BJ (cell line): ENCODE data around the gene PMVK. TPM values are rescaled to one million over a fixed set of nuclear protein-coding genes. Genes with fewer than 3 reads are reported as not detected.

Experiments used
- CTCF ChIA-PET: fragments of 350-600 bp; formaldehyde crosslinking; extraction: SDS; loops from one replicate; lab custom pipeline; 2021; ENCODE audit warnings: antibody characterized with exemption, inconsistent platforms; lab: Yijun Ruan, JAX
- POLR2A ChIA-PET: fragments of 300-600 bp; sonication (Branson Sonifier 250); formaldehyde crosslinking; extraction: SDS; loops from one replicate; lab custom pipeline; 2021; ENCODE audit warnings: antibody characterized with exemption; lab: Charles Lee
- DNase-seq: peaks from one replicate; pipeline ENCODE4 v3.0.0-alpha.2; 2011; ENCODE audit warnings: low read depth
- H3K27me3 ChIP-seq: 2 replicates; pipeline ENCODE4 v1.6.0; 2011; ENCODE audit warnings: low read length; ENCODE audit not compliant: control insufficient read depth, insufficient read depth
- H3K36me3 ChIP-seq: 2 replicates; pipeline ENCODE4 v1.5.1; 2011; ENCODE audit warnings: low read length; ENCODE audit not compliant: control insufficient read depth, insufficient read depth
- H3K4me3 ChIP-seq: 2 replicates; pipeline ENCODE4 v1.5.1; 2011; ENCODE audit warnings: low read depth, mild to moderate bottlenecking, control low read depth, low read length
- polyA plus RNA-seq: library from polyadenylated mRNA; depleted of rRNA; stranded (reverse); fragments of >200 nt; gene quantifications from 2 replicates; pipeline ENCODE4 v1.2.3, GENCODE V29; 2011
- TF ChIP-seq, protein P1 (sequence below): IDR thresholded peaks from 2 replicates; pipeline ENCODE4 v1.5.1; 2011; ENCODE audit warnings: low read depth, mild to moderate bottlenecking, control low read depth, inconsistent platforms, low read length, moderate library complexity; ENCODE audit not compliant: insufficient read depth

The PMVK gene
- polyA plus RNA-seq, 1 experiment: 38.4 TPM

DNA sequence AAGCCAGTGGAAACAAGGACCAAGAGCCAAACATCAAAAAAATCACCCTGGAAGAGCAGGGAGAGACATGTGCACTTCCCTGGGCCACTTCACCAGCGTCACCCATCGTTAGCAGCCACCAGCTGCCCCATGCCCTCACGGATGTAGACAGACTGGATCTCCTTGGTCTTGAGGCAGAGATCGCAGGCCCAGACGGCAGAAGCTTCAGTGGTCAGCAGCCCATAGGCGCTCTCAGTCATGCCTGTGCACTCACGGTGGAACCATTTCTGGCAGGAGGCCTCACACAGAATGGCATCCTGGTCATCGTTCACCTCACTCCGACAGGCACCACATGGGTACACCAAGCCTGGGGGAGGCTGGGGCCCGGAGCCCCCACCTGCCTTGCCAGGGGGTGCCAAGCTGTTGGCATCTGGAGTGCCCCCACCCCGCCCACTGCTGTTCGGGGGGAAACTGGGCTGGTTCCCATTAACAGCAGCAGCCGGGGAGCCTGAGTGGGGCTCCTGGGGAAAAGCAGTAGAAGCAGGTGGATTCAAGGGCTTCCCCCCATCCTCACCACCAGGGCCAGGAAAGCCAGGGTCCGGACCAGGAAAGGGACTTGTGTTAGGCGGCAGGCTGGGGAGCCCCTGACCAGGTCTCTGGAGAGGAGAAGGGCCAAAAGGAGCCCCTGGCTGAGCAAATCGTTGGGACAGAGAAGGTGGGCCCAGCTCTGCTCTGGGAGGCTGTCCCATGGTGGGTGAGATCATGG, 22.3 kb upstream of the PMVK start:
- TF ChIP-seq, protein P1, sequence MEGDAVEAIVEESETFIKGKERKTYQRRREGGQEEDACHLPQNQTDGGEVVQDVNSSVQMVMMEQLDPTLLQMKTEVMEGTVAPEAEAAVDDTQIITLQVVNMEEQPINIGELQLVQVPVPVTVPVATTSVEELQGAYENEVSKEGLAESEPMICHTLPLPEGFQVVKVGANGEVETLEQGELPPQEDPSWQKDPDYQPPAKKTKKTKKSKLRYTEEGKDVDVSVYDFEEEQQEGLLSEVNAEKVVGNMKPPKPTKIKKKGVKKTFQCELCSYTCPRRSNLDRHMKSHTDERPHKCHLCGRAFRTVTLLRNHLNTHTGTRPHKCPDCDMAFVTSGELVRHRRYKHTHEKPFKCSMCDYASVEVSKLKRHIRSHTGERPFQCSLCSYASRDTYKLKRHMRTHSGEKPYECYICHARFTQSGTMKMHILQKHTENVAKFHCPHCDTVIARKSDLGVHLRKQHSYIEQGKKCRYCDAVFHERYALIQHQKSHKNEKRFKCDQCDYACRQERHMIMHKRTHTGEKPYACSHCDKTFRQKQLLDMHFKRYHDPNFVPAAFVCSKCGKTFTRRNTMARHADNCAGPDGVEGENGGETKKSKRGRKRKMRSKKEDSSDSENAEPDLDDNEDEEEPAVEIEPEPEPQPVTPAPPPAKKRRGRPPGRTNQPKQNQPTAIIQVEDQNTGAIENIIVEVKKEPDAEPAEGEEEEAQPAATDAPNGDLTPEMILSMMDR: no peak
- Histone ChIP-seq H3K36me3 (peaks cover 10% of the 10 kb centered on the region), H3K27me3 (no peaks in the 10 kb centered on the region), H3K4me3 (no peak overlapping the region)
- CTCF ChIA-PET: interaction anchor here (0.6 to 4.6 kb wide), 2 partner anchors 39 to 190 kb away, joined by 3 to 54 read pairs; no protein-coding TSS in a partner anchor
- DNase-seq: no peak
- POLR2A ChIA-PET: no interaction called here

DNA sequence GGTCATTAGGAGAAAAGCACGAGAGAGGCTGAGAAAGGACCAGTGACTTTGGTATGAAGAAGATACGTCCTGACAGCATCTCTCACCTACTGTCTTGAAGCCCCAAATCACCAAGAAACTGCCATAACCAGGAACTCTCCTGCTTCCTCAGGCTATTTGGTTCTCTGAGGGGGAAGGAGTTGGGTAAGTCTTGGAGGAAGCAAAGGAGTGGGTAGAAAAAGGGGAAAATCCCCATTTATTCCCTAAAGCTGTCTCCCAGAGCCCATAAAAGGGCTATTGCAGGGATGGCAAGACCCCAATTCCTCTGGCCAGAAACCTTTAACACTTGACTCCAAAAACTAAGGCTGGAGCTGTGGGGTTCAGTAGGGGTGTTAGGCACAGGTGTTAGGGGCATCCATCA, 21.5 kb upstream of the PMVK start:
- POLR2A ChIA-PET: no interaction called here
- no peaks in the 10 kb centered on the region for H3K27me3 ChIP-seq
- CTCF ChIA-PET: interaction anchor here (0.6 to 5.8 kb wide), 2 partner anchors 41 to 191 kb away, joined by 3 to 36 read pairs; no protein-coding TSS in a partner anchor
- no peak for DNase-seq
- H3K36me3 ChIP-seq: peaks cover 4% of the 10 kb centered on the region; the same call in 1 of the 2 replicates
- H3K4me3 ChIP-seq: no peak overlapping the region
- TF ChIP-seq, protein P1: no peak

DNA sequence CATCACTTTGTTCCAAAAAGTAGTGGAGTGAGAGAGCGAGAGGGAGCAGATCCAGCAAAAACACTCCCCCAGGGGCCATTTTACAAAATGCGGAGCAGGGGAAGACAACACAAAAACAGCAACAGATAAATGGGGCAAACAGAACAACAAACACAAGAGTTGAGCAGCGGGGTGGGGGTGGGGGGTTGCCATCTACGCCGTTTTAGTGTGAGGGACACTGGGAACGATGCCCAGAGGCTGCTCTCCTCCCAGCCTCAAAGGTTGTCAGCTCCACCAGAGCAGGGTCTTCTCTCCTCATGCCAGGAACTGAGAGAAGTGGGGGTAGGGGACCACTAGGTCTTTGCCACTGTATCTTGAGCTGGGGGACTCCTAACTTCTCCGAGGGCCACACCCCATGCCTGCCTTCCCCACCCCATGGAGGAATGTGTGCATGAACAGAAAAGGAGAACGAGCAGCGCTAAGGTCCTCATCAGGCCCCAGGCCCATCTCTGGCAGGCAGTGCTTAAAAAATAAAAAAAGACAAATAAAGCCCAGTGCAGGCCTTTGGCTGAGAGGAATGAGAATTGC, 20.7 kb upstream of the PMVK start:
- Histone ChIP-seq H3K36me3 (peaks cover 3% of the 10 kb centered on the region; the same call in 1 of the 2 replicates), H3K27me3 (no peaks in the 10 kb centered on the region), H3K4me3 (no peak overlapping the region)
- TF ChIP-seq, protein P1: no peak
- POLR2A ChIA-PET: no interaction called here
- no peak for DNase-seq
- CTCF ChIA-PET: interaction anchor here (1.2 to 5.8 kb wide), 7 partner anchors 10 to 104 kb away, joined by 3 to 36 read pairs (median 10); partner anchors contain the start of gene SHC1

DNA sequence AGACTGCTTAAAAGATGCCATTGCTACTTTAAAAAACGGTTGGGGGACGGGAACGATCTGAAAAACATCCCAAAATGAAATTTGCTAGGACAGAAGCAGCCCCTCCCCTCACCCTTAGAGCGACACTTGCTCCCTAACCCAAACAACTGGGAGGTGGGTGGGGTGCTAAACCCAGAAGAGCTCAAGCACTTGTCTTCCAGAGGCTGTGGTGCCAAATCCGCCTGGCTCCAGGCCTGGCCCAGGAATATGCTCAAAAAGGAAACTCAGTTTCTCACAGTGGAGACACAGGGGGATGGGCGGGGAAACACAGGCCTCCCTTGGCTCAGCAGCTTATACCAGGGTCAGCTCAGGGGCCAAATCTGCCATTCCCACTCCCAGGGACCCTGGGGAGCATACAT, 20.0 kb upstream of the PMVK start:
- ChIA-PET CTCF (interaction anchor here (0.9 to 5.8 kb wide), 17 partner anchors 8 to 622 kb away, joined by 3 to 36 read pairs (median 5); partner anchors contain the start of genes ADAM15, EFNA4, FLAD1 and LENEP), POLR2A (no interaction called here)
- TF ChIP-seq, protein P1: no peak
- peaks cover 3% of the 10 kb centered on the region; the same call in 1 of the 2 replicates for H3K36me3 ChIP-seq
- no peaks in the 10 kb centered on the region for H3K27me3 ChIP-seq
- H3K4me3 ChIP-seq: peak overlapping the region; percentile 52; the same call in 1 of the 2 replicates
- DNase-seq: no peak
